ENCODE results near the gene RPL13A. TPM values are rescaled to one million over a fixed set of nuclear protein-coding genes. Genes with fewer than 3 reads are reported as not detected.

Gene RPL13A
- total and polyA plus RNA-seq, 12 donors, result 1,171 to 2,740 (median 1,355) TPM

DNA sequence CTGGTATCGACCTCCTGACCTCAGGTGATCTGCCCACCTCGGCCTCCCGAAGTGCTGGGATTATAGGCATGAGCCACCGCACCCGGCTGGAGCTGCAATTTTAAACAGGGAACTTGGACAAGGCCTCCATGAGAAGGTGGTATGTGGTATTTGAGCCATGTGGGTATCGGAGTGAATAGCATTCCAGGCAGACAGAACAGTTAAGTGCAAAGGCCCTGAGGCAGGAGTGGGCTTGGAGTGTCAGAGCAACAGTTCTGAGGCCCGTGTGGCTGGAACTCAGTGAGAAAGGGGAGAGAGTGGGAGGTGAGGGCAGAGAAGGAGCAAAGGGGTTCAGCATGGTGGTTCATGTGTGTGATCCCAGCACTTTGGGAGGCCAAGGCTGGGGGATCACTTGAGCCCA, 43.3 kb downstream of the RPL13A start:
- WGBS, 2 donors, result 94 to 95% methylated on average over 7 of the region's 7 CpGs
- no peak for DNase-seq
- no peak overlapping the region for H3K27ac ChIP-seq
- no peak for TF ChIP-seq CTCF (IDR thresholded peaks at IDR 0.05)
- H3K4me1 ChIP-seq, result peaks cover 0 to 42% (median 19%) of the 10 kb centered on the region in 9 donors
- no peak for ATAC-seq
- H3K4me3 ChIP-seq, result no peak overlapping the region
- H3K27me3 ChIP-seq, result no peaks in the 10 kb centered on the region
- no peaks in the 10 kb centered on the region for H3K9me3 ChIP-seq
- peaks cover 0 to 72% (median 0%) of the 10 kb centered on the region in 9 donors for H3K36me3 ChIP-seq
- intact Hi-C loops (cut with DNase I), result no loop called here

GRCh38 chr19:49533551-49534488, 46.4 kb downstream of the RPL13A start:
- TF ChIP-seq CTCF (IDR thresholded peaks at IDR 0.05), result peak in 4 of 9 donors; percentile 34 to 44 (median 38)
- ATAC-seq (peak; percentile 93 to 96 (median 94)), DNase-seq (peak; percentile 72 to 82)
- intact Hi-C loops (cut with DNase I), result no loop called here
- Histone ChIP-seq H3K36me3 (peaks cover 0 to 84% (median 0%) of the 10 kb centered on the region in 9 donors), H3K4me3 (peak overlapping the region; percentile 28 to 78 (median 62)), H3K9me3 (no peaks in the 10 kb centered on the region), H3K4me1 (peaks cover 0 to 33% (median 15%) of the 10 kb centered on the region in 9 donors), H3K27ac (peak overlapping the region in 2 of 10 donors; percentile 41 to 56), H3K27me3 (no peaks in the 10 kb centered on the region)
- 3 to 4% methylated on average over 83 to 87 of the region's 87 CpGs for WGBS, 2 donors

GRCh38 chr19:49534632-49535385, 47.4 kb downstream of the RPL13A start:
- DNase-seq (no peak), ATAC-seq (no peak)
- no peak overlapping the region for H3K27ac ChIP-seq
- peaks cover 0 to 84% (median 0%) of the 10 kb centered on the region in 9 donors for H3K36me3 ChIP-seq
- no peaks in the 10 kb centered on the region for H3K9me3 ChIP-seq
- no peaks in the 10 kb centered on the region for H3K27me3 ChIP-seq
- WGBS, 2 donors, result 85% methylated on average over 8 of the region's 8 CpGs
- peak overlapping the region in 7 of 10 donors; percentile 48 to 78 (median 63) for H3K4me3 ChIP-seq
- no peak for TF ChIP-seq CTCF (IDR thresholded peaks at IDR 0.05)
- H3K4me1 ChIP-seq, result peaks cover 0 to 33% (median 15%) of the 10 kb centered on the region in 9 donors
- intact Hi-C loops (cut with DNase I), result no loop called here

DNA sequence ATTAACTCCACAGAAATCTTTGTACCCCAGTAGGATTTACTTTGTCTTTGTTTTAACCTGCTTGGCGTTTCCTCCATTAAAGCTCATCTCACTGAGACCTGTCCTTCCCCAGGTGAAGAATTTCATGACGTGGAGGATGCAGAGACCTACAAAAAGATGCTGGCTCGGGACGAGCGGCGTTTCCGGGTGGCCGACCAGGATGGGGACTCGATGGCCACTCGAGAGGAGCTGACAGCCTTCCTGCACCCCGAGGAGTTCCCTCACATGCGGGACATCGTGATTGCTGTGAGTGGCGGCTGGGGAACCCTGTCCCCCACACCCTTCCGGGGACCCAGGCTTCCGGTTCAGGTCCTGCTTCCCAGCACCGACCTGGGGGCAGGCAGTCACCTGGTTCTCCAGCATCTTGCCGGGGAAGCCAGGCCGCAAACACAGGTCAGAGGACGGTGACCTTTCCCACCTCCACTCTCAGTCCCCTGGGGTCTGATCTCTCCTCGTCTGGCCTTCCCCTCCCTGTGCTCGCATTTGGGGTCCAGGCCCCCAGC, 49.6 kb downstream of the RPL13A start:
- Histone ChIP-seq H3K4me3 (no peak overlapping the region), H3K36me3 (peaks cover 0 to 88% (median 0%) of the 10 kb centered on the region in 9 donors), H3K9me3 (no peaks in the 10 kb centered on the region), H3K27me3 (no peaks in the 10 kb centered on the region), H3K4me1 (peaks cover 0 to 33% (median 15%) of the 10 kb centered on the region in 9 donors), H3K27ac (no peak overlapping the region)
- no peak for ATAC-seq
- TF ChIP-seq CTCF (IDR thresholded peaks at IDR 0.05), result no peak
- 90 to 94% methylated on average over 22 of the region's 22 CpGs for WGBS, 2 donors
- intact Hi-C loops (cut with DNase I), result no loop called here
- no peak for DNase-seq
